Transverse colon (tissue), 4 donors: Measurements from ENCODE around the gene HCFC1R1. TPM values are rescaled to one million over a fixed set of nuclear protein-coding genes. Genes with fewer than 3 reads are reported as not detected.

ENCODE experiments used
- DNase-seq: peaks from one replicate; pipeline ENCODE4 v3.0.0-alpha.2; 2019
- H3K27ac ChIP-seq, 4 donors: fragments of 200-600 bp; sonication (generic); 2 replicates each; pipeline ENCODE4 v1.5.1; 2016 to 2018; ENCODE audit warnings: inconsistent platforms in 4 of 4
- H3K27me3 ChIP-seq: fragments of 200-600 bp; sonication (generic); 2 replicates; pipeline ENCODE4 v1.5.1; 2017; ENCODE audit warnings: inconsistent platforms
- H3K36me3 ChIP-seq, 4 donors: fragments of 200-600 bp; sonication (generic); 2 replicates each; pipeline ENCODE4 v1.5.1; 2017 to 2019; ENCODE audit warnings: inconsistent platforms in 4 of 4
- H3K4me1 ChIP-seq, 4 donors: fragments of 200-600 bp; sonication (generic); 2 replicates each; pipeline ENCODE4 v1.5.1; 2017 to 2020; ENCODE audit warnings: inconsistent platforms in 4 of 4
- H3K4me3 ChIP-seq, 4 donors: fragments of 200-600 bp; sonication (generic); 1 replicate in 1 of 4; 2 replicates in 3 of 4; pipeline versions ENCODE4 v1.5.1 to v1.6.1; 2017 to 2019; ENCODE audit warnings: inconsistent platforms in 4 of 4
- H3K9me3 ChIP-seq, 2 donors: fragments of 200-600 bp; sonication (generic); 2 replicates each; pipeline ENCODE4 v1.5.1; 2017 to 2019; ENCODE audit warnings: inconsistent platforms in 2 of 2
- CTCF ChIP-seq, 5 experiments: fragments of 200-600 bp in 3 of 5; fragments of 450-650 bp in 2 of 5; sonication (generic) in 3 of 5; IDR thresholded peaks; 1 replicate in 2 of 5; 2 replicates in 3 of 5; pipeline ENCODE4 v1.5.1; 2016 to 2017; ENCODE audit warnings: antibody characterized with exemption in 5 of 5, inconsistent platforms in 3 of 5, mild to moderate bottlenecking in 2 of 5, moderate library complexity in 1 of 5
- EP300 ChIP-seq: sonication (generic); formaldehyde crosslinking; IDR thresholded peaks from one replicate; pipeline ENCODE4 v1.6.1; 2017; ENCODE audit warnings: antibody characterized with exemption, low read depth
- POLR2A ChIP-seq: fragments of 450-650 bp; IDR thresholded peaks from one replicate; pipeline ENCODE4 v1.6.1; 2016; ENCODE audit warnings: antibody characterized with exemption, mild to moderate bottlenecking, moderate library complexity
- POLR2AphosphoS5 ChIP-seq, 3 donors: sonication (generic); formaldehyde crosslinking; IDR thresholded peaks; one replicate each; pipeline ENCODE4 v1.6.1; 2016; ENCODE audit warnings: antibody characterized with exemption in 3 of 3
- WGBS, 2 donors: methylation state at CpG; one replicate each; pipeline ENCODE4 v1.1.5; 2018; ENCODE audit warnings: low coverage in 1 of 2; 5-methylcytosine and 5-hydroxymethylcytosine counted together
- in situ Hi-C, 4 donors: fragments of 200-750 bp; cut with MboI; loops; one replicate each; pipeline versions ENCODE4 v1.15.0 to v1.15.1; 2017; ENCODE audit warnings: low sequenced_read_pairs in 3 of 4, low pct_ligation_motif_present in 1 of 4, low pct_unique_long_range_greater_than_20kb in 1 of 4
- intact Hi-C: fragments of 100-400 bp; cut with DNase I; formaldehyde crosslinking; loops from one replicate; pipeline ENCODE4 v1.15.1; 2023; ENCODE audit warnings: low total_unique reads
- total RNA-seq, 4 donors: library from RNA; depleted of rRNA; stranded (reverse); fragments of >200 nt; gene quantifications; one replicate each; pipeline ENCODE4 v1.1.0, GENCODE V29; 2016

Gene HCFC1R1
- total RNA-seq, 4 donors from 2014 or later = 4.4 to 35.4 (median 17.5) TPM

GRCh38 chr16:3003582-3004270 lies 20.0 kb downstream of the HCFC1R1 start:
- Histone ChIP-seq H3K4me1 (peaks cover 14 to 40% (median 32%) of the 10 kb centered on the region in 4 donors), H3K4me3 (peak overlapping the region in 2 of 4 donors; percentile 33 to 37), H3K27ac (peak overlapping the region in 2 of 4 donors; percentile 41 to 49), H3K27me3 (peaks cover 32% of the 10 kb centered on the region), H3K36me3 (no peaks in the 10 kb centered on the region), H3K9me3 (no peaks in the 10 kb centered on the region)
- TF ChIP-seq EP300 = no peak
- peak; percentile 50 for TF ChIP-seq POLR2A
- peak in 2 of 3 donors; percentile 61 to 68 for TF ChIP-seq POLR2AphosphoS5 (IDR thresholded peaks at IDR 0.05)
- peak; percentile 38 to 65 (median 46) for TF ChIP-seq CTCF (IDR thresholded peaks at IDR 0.05)
- WGBS, 2 donors = 0 to 6% methylated on average over 1 to 52 of the region's 58 CpGs
- intact Hi-C loops (no loop called here), in situ Hi-C loops (no loop called here)
- peak; percentile 98 for DNase-seq

GRCh38 chr16:3001316-3001715 lies 22.4 kb downstream of the HCFC1R1 start:
- H3K4me1 ChIP-seq = peaks cover 6 to 16% (median 11%) of the 10 kb centered on the region in 4 donors
- H3K27me3 ChIP-seq = peaks cover 15% of the 10 kb centered on the region
- intact Hi-C loops = no loop called here
- H3K4me3 ChIP-seq = no peak overlapping the region
- DNase-seq = no peak
- no peak overlapping the region for H3K27ac ChIP-seq
- 76% methylated on average over 11 of the region's 12 CpGs; no CpG with 5 or more reads in 1 of the 2 donors for WGBS, 2 donors
- no peaks in the 10 kb centered on the region for H3K9me3 ChIP-seq
- no peaks in the 10 kb centered on the region for H3K36me3 ChIP-seq
- in situ Hi-C loops = no loop called here
- TF ChIP-seq EP300 (no peak), CTCF (IDR thresholded peaks at IDR 0.05) (no peak), POLR2A (no peak), POLR2AphosphoS5 (IDR thresholded peaks at IDR 0.05) (no peak)

GRCh38 chr16:3000540-3000939 lies 23.2 kb downstream of the HCFC1R1 start:
- H3K27me3 ChIP-seq = peaks cover 9% of the 10 kb centered on the region
- WGBS, 2 donors = 83% methylated on average over 4 of the region's 4 CpGs; no CpG with 5 or more reads in 1 of the 2 donors
- intact Hi-C loops = no loop called here

More at GRCh38 chr16:3000540-3000939, 23.2 kb downstream of the HCFC1R1 start:
- TF ChIP-seq POLR2A = no peak
- no peak for TF ChIP-seq CTCF (IDR thresholded peaks at IDR 0.05)
- TF ChIP-seq POLR2AphosphoS5 (IDR thresholded peaks at IDR 0.05) = no peak
- no peak for TF ChIP-seq EP300
- in situ Hi-C loops = no loop called here
- Histone ChIP-seq H3K27ac (no peak overlapping the region), H3K4me1 (peaks cover 0 to 8% (median 4%) of the 10 kb centered on the region in 4 donors), H3K4me3 (no peak overlapping the region), H3K36me3 (no peaks in the 10 kb centered on the region), H3K9me3 (no peaks in the 10 kb centered on the region)
- DNase-seq = no peak
